GM18870 (cell line): ENCODE data around the gene CDH6.

Experiments
- ATAC-seq: cut with Tn5 transposase; IDR thresholded peaks from one replicate; pipeline ENCODE4 v1.9.1; 2021; ENCODE audit warnings: moderate library complexity; ENCODE audit not compliant: unreplicated experiment

Gene CDH6

DNA sequence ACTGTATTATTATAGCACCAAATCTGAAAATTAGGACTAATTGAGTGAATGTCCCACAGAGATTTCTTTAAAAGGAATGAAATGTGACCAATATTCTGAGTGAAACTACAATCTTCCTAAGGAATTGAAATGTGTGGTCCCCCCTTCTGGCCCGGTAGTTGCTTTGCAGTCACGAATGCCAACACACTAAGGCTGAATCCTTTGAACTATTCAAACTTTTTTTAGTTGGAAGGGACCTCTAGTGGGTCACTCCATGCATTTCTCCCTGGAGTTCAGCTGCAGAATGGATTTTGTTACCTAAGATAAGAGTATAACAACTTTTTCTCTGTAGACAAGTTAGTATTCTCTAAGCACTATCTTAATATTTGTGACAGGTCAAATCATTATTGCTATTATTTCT, 2.8 kb downstream of the CDH6 start:
- ATAC-seq, result no peak

DNA sequence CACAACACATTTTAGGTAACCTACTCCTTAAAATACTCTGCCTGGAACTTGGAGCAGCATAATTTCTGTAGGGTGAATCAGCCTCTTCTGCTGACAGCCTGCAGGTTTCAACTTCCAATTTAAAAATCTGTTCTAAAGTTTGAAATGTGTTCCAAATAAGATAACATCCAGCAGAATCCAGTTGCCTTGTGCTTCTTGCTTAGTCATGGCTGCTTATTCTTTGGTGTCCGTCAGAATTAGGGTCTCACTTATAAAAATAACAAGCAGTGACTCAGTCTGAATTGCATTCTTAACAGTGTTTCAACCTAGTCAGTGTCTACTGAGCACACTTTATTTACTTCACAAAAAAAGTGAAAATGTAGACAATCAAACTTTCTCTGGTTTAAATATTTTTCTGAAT, 3.7 kb downstream of the CDH6 start:
- no peak for ATAC-seq

DNA sequence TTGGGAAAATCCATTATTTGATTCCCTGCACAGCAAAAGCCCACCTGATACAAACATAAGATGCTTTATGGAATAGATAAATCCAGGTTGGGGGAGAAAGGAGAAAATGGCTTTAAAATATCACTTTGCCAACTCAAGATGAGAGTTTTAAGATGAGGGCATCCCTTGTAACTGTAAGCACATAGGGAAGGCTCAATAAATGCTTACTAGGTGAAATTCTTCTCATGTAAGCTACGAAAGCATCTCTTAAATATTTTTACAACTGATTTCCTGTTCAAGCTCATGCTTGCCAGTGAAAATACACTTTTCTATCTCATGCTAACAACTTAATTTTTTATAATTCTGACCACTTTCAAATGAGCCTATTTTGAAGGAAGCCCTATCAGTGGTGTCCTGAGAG, 11.5 kb downstream of the CDH6 start:
- ATAC-seq, result no peak

DNA sequence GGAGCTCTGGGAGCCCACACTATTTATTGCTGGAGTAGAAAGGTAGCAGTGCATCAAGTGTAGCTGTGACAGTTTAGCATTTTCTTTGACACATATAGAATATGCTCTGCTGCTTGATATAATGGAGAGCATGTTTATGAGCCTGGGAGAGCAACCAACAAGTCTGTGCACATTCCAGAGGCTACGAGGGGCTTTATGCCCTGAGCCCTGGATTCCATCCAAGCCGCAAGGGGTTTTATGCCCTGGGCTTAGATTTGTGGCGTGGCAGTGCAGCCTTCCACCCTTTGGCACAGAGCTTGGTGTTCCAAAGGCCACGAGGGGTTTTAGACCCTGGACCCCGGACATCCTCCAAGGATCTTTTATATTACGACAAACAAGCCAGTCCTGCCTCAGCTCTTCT, 14.6 kb downstream of the CDH6 start:
- no peak for ATAC-seq

DNA sequence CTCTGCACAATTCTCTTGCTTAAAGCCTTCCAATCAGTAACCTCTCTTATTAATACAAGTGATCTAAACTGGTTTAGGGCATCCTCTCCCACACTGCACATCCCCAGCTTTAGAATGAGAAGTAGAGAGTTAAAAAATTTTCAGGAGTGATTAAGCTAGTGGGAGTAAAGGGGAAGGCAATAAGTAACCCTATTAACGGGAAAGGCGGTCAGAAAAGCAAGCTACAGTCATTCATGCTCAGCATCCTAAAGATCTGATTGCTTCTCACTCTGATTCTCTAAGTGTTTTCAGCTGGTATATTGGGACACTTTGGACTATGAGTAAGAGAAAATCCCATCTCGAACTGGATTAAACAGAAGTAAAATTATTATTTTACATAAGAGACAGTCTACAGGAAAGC, 15.8 kb downstream of the CDH6 start:
- ATAC-seq, result no peak

DNA sequence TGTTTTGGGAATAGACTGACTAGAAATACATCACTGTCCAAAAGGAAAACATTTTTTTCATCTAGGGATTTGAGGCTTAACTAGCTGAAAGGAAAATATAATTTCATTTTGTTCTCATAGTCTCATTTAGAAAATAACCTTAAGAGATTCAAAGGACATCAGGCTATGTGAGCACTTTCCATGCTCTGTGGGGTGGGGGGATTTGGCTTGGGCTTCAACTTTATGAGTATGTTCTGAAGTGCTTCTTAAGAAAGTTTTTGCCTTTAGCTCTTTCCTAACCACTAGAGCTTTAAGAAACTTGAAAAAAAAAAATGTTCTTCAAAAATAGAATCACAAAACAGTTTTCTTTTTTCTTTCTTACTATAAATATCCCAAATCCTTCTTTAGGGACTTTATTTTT, 17.6 kb downstream of the CDH6 start:
- ATAC-seq, result no peak

DNA sequence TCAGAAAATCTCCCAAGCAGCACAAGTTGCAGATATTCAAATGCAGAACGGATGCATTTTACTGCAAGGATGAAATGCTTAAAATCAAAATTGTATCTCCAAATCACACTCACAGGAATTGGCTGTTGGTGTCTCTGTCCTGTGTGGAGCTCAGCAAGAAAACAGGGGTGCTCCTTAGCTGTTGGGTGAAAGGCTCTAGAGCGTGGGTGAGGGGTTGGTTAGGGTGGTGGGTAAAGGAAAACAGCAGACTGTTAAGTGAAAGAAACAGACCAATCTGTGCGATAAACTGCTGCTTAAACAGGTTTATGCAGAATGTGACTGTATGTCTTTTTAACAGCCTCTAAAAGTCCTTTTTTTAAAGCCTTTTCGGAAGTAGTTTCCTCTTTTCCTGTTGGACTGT, 19.8 kb downstream of the CDH6 start:
- ATAC-seq, result no peak

DNA sequence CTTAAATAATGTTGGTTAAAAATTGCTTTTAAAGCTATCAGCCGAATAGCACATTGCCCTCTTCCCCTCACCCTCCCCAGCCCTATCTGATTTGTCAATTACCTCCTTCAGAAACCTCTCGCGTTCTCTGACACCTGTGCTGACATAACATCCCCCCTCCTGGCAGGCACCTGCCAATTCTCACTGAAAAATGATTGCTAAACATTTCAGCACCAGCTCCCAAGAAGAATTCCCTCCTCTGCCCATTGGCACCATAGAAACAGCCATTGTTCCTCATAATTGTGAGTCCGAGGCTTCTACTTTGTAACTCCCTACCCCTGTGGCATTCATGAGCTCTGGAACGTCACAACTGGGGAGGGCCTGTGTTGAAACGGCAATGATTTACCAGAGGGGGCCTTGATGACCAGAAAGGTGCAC, 20.2 kb downstream of the CDH6 start:
- no peak for ATAC-seq

DNA sequence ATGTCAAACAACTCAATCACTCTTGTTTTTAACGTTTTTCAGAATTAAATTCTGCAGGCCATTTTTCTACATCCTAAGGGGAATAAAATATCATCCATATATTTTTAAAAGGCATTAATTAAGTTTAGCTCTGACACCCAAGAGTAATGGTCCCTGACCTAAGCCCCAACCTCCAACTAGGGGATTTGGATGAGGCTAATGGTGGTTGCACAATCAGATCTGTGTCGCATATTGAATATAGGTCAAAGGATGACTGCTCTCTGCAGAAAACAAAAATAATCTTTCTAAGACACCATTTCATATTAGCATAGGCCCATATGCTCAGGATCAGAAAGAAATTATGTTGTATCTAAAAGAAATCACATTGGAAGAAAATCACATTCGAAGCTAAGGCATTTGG, 20.7 kb downstream of the CDH6 start:
- ATAC-seq, result no peak

DNA sequence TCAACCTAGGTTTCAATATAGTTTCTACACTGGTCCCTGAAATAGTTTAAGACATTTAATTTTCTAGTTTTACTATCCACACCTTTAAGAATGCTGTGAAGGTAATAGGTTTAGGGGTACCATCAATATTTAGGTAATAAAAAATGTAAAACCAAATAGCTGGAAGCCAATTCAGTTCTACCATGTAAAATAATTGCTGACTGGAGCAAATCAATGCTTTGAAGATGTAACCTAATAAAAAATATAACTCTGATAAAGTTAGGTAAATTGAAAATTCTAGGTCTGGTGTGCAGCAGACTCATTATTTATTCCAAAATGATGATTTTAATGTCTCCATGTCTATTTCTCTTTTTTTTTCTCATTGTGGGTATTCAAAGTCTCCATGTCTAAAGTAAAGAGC, 21.8 kb downstream of the CDH6 start:
- ATAC-seq, result no peak

DNA sequence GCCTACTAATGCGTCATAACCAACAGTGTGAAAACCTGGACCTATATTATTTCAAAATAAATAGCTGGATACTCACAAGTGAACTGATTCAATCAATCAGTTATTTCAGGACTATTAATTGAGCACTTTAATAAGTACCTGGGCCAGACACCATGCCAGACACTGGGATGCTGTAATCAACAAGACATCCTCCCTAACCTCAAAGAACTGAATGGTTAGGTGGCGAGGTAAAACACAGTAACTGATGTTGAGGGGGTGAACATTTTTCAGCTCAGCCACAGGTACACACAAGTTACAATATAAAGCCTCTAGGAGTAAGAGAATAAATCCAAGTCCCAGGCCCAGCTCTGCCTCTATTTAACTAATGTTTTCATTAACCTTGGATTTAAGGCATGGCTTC, 24.0 kb downstream of the CDH6 start:
- ATAC-seq, result no peak

DNA sequence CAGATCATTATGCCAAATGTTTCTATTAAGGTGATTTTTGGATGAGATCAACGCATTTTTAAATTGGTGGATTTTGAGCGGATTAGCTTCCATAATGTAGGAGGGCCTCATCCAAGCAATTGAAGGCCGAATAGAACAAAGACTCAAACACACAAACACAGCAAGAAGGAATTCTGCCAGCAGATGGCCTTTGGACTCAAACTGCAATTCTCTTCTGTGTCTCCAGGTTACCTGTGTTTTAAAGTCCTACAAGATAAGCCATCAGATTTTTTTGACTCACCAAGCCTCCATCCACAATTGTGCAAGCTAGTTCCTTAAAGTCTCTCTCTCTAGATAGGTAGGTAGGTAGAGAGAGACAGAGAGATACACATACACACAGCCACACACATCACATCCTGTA, 25.5 kb downstream of the CDH6 start:
- ATAC-seq, result no peak

DNA sequence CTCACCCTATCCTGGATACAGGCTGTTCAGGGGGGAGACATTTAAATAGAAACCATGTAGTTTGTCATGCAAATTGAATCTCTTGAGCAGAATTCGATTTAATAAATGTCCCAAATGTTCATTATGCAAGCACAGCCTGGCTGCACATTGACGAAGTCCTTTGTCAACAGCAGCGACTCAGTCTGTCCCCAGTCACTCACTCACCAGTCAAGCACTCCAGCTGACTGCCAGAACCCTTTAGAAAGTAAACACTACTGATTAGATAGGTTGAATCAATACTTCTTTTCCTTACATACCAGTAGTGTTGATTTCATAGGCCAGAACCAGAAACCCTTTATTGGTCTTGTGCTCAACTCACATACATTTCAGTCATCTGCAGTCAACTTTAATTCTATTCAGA, 27.5 kb downstream of the CDH6 start:
- ATAC-seq, result no peak

DNA sequence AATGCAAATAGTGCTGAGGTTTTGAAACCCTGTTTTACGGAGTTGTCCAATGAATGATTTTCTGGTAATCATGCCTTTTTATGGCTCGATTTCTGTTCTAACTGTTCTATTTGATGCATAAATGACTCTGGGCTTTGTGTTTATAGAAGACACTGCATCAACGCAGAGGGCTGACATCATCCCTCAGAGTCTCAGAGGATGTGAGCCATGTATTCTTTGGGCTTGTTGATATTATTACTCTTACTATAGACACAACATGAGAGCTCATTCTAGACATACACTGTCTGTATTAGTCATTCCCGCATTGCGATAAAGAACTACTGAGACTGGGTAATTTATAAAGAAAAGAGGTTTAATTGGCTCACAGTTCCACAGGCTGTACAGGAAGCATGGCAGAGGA, 31.6 kb downstream of the CDH6 start:
- no peak for ATAC-seq

DNA sequence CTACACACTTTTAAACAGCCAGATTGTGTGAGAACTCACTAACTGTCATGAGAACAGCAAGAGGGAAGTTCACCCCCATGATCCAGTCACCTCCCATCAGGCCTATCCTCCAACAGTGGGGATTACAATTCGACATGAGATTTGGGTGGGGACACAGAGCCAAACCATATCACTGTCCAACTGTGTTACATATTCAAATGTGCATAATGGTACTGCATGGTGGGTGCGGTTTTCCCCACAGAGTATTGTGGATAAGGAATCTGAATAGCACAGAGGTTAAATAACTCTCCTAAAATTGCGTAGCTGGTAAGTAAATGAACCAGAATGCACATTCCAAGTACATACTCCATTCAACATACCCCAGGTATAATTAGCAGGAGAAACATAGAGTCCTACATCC, 32.1 kb downstream of the CDH6 start:
- no peak for ATAC-seq

DNA sequence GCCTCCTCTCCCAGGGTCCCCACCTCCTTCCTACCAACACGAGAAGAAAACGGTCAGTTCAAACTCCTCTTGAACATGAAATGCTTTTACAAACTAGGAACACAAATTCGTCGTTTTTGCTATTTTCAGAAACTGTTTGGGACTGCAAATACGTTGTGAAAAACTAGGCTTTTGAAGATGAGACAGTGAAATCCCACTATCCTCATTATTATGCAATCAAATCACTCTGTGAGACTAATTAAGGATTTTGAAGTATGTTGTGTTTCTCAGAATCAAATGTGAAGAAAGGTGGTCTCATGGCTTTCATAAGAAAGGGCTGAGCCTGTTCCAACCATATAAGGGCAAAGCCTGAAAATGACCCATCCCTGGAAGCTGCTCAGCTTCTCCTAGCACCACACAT, 33.2 kb downstream of the CDH6 start:
- ATAC-seq, result no peak

DNA sequence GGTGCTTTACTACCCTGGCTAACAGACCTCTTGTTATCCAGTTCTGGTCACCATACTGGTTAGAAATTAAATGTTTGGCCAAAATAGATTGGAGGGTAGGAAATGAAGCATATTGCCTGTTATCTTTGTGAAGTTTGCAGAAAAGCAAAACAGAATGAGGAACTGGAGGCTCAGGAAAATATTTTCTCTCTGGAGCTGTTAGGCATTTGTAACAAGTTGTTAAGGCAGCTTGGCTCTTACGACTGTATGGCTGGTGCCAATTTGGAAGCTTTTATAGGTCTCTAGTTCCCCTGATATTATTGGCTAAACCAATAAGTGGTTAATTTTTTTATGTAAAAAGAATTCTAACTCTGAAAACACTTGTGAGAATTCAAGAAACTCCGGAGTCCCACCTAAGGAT, 35.8 kb downstream of the CDH6 start:
- no peak for ATAC-seq

DNA sequence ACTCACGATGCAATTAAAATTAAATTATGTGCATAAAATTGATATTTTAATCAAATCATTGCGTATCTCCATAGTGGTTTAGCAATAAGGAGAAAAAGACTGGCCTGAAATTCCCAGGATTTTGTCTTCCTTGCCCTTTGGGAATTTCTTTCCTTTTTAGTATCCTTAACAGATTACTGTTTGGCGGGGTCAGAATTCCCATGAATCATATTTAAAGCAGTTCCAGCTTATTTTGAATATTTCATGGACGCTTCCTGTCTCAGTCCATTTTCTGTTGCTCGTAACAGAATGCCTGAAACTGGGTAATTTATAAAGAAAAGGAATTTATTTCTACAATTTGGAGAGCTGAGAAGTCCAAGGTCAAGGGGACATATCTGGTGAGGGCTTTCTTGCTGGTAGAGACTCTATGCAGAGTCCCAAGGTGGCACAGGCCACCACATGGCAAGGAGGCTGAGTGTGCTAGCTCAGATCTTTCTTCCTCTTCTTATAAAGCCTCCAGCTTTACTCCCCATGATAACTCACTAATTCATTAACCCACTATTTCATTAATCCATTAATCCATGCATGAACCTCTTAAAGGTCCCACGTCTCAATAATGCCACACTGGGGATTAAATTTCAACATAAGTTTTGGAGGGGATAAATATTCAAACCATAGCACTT, 37.8 kb downstream of the CDH6 start:
- no peak for ATAC-seq

DNA sequence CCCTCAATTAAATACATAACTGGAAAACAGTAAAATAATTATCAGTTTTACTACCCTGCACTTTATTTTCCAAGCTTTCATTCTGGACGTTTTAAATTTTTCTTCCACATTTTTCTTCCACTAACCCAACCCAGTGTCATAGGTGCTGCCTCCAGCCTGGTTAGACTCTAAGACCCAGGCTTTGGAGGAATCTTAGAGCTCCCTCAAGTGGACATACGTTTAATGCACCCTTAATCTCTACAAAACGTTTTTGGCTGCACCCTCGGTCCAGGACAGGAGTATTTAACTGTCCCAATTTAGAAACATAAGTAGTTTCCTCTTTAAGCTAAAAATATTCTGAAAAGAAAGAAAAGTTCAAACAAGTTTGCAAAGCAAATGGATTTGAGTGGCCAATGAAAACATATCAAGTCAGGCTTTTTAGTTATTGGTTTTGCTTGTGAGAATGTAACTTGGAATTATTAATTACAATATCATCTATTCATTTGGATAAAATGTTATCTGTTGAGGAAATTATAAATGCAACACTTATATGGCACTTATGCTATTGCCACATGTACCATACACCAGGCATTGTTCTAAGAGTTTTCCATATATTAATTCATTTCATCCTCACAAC, 38.9 kb downstream of the CDH6 start:
- peak; percentile 57 for ATAC-seq

DNA sequence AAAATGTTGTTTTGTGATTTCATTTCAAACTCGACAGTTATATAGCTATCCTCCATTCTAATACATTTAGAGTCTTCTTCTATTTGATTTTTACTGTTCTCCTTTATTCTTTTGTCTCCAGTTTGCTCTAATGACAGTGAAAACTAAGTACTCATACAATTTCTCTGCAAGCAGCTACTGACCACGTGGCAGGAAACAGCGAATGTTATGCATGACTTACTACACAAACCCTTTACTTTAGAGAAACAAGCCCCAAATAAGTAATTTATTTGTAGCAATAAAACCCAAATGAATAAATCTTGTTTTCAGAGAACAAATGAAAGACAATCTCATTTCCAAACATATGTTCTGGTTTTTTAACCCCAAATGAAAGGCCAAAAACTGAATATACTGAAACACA, 41.9 kb downstream of the CDH6 start:
- no peak for ATAC-seq

DNA sequence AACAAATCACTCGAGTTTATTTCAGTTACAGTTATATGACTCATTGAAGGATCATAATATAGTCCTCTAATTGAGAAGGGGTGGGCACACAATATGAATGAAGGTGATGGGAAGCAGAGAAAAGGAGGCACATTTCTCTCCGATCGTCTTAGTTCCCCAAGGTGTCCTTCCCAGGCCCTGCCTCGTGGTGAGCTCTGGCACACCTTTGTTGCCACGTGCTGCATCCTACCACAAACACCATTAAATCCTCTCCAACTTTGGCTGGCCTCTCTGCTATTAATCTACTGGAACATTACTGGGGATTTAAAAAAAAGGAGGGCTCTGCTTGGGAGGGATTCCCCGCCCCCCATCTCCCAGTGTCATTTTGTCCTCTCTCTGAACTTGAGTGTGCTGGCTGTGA, 42.9 kb downstream of the CDH6 start:
- ATAC-seq, result no peak

DNA sequence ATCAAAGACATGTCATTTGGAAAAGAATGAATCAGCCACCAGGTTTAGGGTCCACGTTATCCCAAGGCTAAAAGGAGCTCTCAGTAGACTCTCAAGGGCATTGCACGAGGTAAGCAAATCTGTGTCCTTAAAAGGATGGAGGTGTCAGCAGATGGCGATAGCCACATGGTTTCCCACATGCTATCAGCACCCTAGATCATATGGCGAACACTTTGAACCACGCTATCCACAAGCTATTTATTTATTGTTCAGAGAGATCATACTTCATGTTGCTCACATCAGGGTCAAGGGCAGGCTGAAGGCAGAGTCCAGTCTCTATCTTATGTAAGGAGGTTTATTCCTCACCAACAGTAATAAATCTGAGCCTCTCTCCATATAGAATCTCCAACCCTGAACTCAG, 43.7 kb downstream of the CDH6 start:
- no peak for ATAC-seq

DNA sequence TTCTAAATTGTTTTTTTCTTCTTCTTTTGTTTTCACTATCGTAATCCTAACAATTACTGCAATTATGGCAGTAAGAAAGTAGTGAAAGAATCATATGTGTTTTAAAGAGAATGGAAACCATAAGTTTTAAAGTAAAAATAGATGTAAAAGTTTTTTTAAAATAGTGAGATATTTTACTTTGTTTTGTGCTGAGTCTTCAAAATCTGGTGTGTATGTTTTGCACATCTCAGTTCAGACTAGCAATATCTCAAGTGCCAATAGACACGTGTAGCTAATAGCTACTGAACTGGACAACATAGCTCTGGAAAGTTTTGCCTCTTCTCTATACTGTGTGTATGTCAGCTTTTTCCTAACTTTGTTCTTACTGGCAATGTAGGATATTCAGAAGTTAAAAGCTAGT, 45.0 kb downstream of the CDH6 start:
- no peak for ATAC-seq
